Measurements from ENCODE around the gene GPR37L1. TPM values are rescaled to one million over a fixed set of nuclear protein-coding genes. Genes with fewer than 3 reads are reported as not detected.

Gene GPR37L1
- total and polyA plus RNA-seq, 10 of the 15 experiments (the other 5 are each of a cell fraction or from before 2014, with no cell fraction given): under 0.01 to 0.08 (median 0.02) TPM; not detected in 5

DNA sequence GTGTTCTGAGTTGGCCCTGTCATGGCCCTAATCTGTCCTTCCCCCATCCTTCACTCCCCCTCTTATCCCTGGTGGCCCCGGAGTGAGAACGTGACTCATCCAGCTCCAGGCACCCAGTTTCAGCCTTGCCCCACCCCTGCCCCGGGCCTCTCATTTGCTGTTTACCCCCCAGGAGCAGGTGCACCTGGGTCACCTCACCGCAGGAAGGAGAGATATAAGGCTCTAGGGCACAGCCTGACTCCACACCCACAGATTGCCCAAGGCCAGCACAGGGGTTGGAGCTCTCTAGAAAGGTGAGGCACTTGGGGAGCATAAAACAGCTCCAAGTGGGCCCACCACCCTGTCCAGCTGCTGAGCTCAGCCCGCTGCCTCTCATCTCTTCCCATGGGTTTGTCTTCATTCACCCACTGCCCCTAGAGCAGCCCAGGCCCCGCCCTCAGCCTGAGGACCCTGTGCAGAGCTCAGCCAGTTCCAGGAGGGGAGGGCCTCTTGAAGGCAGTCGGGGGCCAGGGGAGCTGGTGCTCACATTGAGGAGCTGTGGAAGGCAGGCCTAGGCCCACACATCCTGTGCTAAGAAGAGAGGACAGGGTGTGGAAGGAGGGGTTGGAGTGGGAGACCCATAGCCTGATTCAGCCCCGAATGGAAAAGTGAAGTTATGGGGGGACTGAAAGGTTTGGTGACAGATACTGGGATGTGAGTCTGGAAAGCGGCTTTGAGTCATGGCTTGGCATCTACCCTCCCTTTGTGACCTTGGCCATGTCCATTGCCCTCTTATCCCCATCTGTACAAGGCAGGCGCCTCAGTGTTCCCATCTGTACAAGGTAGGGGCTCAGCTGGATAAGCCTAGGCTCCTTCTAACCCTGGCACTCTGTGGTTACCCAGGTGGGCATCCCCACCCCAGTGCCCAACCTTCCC lies 16.1 kb upstream of the GPR37L1 start:
- peak; percentile 24 for ATAC-seq
- Histone ChIP-seq H3K4me1 (ENCODE audit: control insufficient read depth, insufficient read depth, low read length) (no peaks in the 10 kb centered on the region), H3K4me3 (no peak overlapping the region), H3K9me3 (replicated peaks; ENCODE audit: control insufficient read depth, insufficient read depth, low read length) (no peaks in the 10 kb centered on the region), H3K79me2 (ENCODE audit: control insufficient read depth, insufficient read depth, low read length) (no peaks in the 10 kb centered on the region), H3K27me3 (replicated peaks in 1 of 2; ENCODE audit: control insufficient read depth in 2 of 2, insufficient read depth in 2 of 2, low read length in 1 of 2) (no peaks in the 10 kb centered on the region), H2AFZ (ENCODE audit: control insufficient read depth, low read depth, low read length) (no peak overlapping the region), H3K9ac (ENCODE audit: control insufficient read depth, insufficient read depth, low read length) (no peak overlapping the region), H4K20me1 (ENCODE audit: control insufficient read depth, insufficient read depth) (no peaks in the 10 kb centered on the region), H3K4me2 (ENCODE audit: control insufficient read depth, insufficient read depth) (no peak overlapping the region), H3K36me3 (ENCODE audit: control insufficient read depth in 2 of 2, insufficient read depth in 2 of 2, low read length in 1 of 2) (no peaks in the 10 kb centered on the region), H3K27ac (ENCODE audit: control insufficient read depth, insufficient read depth) (no peak overlapping the region)
- in situ Hi-C loops (cut with MboI): no loop called here
- no peak for DNase-seq (ENCODE audit: low read depth, low spot score)
- ChIA-PET SMC1A (ENCODE audit: uncharacterized antibody, unreplicated experiment) (no interaction called here), POLR2A (no interaction called here), RAD21 (ENCODE audit: unreplicated experiment) (interaction anchor here (1.0 kb wide), 1 partner anchor 11 kb away, joined by 4 read pairs; no protein-coding TSS in a partner anchor), CTCF (interaction anchor here (0.8 to 1.2 kb wide), 3 partner anchors 96 to 107 kb away, joined by 3 to 4 read pairs (median 3); partner anchors contain the start of gene ELF3)
- WGBS (ENCODE audit: insufficient coverage, insufficient replicate concordance, low lambda C conversion rate, missing lambda C conversion rate): 38% methylated on average over 10 of the region's 10 CpGs
- intact Hi-C loops (cut with micrococcal nuclease; ENCODE audit: unreplicated experiment): no loop called here
- no TSS peak for BruUV-seq (replicated peaks)
- no peak for FAIRE-seq
- TF ChIP-seq, protein P1, sequence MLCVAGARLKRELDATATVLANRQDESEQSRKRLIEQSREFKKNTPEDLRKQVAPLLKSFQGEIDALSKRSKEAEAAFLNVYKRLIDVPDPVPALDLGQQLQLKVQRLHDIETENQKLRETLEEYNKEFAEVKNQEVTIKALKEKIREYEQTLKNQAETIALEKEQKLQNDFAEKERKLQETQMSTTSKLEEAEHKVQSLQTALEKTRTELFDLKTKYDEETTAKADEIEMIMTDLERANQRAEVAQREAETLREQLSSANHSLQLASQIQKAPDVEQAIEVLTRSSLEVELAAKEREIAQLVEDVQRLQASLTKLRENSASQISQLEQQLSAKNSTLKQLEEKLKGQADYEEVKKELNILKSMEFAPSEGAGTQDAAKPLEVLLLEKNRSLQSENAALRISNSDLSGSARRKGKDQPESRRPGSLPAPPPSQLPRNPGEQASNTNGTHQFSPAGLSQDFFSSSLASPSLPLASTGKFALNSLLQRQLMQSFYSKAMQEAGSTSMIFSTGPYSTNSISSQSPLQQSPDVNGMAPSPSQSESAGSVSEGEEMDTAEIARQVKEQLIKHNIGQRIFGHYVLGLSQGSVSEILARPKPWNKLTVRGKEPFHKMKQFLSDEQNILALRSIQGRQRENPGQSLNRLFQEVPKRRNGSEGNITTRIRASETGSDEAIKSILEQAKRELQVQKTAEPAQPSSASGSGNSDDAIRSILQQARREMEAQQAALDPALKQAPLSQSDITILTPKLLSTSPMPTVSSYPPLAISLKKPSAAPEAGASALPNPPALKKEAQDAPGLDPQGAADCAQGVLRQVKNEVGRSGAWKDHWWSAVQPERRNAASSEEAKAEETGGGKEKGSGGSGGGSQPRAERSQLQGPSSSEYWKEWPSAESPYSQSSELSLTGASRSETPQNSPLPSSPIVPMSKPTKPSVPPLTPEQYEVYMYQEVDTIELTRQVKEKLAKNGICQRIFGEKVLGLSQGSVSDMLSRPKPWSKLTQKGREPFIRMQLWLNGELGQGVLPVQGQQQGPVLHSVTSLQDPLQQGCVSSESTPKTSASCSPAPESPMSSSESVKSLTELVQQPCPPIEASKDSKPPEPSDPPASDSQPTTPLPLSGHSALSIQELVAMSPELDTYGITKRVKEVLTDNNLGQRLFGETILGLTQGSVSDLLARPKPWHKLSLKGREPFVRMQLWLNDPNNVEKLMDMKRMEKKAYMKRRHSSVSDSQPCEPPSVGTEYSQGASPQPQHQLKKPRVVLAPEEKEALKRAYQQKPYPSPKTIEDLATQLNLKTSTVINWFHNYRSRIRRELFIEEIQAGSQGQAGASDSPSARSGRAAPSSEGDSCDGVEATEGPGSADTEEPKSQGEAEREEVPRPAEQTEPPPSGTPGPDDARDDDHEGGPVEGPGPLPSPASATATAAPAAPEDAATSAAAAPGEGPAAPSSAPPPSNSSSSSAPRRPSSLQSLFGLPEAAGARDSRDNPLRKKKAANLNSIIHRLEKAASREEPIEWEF (IDR thresholded peaks at IDR 0.05; ENCODE audit: insufficient replicate concordance, low read depth, low read length): no peak
- TF ChIP-seq MYB (IDR thresholded peaks at IDR 0.05; ENCODE audit: borderline replicate concordance, low read depth, low read length) (no peak), PAX8 (IDR thresholded peaks at IDR 0.05) (no peak), E4F1 (IDR thresholded peaks at IDR 0.05; ENCODE audit: borderline replicate concordance, partially characterized antibody) (no peak), SRF (IDR thresholded peaks at IDR 0.05; ENCODE audit: low read depth in 2 of 2, low read length in 2 of 2) (no peak), TCF12 (IDR thresholded peaks at IDR 0.05; ENCODE audit: low read depth, low read length) (no peak), MTA2 (IDR thresholded peaks at IDR 0.05; ENCODE audit: low read depth) (no peak)
- TF ChIP-seq, protein P2, sequence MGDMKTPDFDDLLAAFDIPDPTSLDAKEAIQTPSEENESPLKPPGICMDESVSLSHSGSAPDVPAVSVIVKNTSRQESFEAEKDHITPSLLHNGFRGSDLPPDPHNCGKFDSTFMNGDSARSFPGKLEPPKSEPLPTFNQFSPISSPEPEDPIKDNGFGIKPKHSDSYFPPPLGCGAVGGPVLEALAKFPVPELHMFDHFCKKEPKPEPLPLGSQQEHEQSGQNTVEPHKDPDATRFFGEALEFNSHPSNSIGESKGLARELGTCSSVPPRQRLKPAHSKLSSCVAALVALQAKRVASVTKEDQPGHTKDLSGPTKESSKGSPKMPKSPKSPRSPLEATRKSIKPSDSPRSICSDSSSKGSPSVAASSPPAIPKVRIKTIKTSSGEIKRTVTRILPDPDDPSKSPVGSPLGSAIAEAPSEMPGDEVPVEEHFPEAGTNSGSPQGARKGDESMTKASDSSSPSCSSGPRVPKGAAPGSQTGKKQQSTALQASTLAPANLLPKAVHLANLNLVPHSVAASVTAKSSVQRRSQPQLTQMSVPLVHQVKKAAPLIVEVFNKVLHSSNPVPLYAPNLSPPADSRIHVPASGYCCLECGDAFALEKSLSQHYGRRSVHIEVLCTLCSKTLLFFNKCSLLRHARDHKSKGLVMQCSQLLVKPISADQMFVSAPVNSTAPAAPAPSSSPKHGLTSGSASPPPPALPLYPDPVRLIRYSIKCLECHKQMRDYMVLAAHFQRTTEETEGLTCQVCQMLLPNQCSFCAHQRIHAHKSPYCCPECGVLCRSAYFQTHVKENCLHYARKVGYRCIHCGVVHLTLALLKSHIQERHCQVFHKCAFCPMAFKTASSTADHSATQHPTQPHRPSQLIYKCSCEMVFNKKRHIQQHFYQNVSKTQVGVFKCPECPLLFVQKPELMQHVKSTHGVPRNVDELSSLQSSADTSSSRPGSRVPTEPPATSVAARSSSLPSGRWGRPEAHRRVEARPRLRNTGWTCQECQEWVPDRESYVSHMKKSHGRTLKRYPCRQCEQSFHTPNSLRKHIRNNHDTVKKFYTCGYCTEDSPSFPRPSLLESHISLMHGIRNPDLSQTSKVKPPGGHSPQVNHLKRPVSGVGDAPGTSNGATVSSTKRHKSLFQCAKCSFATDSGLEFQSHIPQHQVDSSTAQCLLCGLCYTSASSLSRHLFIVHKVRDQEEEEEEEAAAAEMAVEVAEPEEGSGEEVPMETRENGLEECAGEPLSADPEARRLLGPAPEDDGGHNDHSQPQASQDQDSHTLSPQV (IDR thresholded peaks at IDR 0.05): no peak
